Measurements from ENCODE around the gene CGNL1.

Gene CGNL1

GRCh38 chr15:57519806-57520205 lies 143.5 kb downstream of the CGNL1 start:
- DNase-seq, result no peak

DNA sequence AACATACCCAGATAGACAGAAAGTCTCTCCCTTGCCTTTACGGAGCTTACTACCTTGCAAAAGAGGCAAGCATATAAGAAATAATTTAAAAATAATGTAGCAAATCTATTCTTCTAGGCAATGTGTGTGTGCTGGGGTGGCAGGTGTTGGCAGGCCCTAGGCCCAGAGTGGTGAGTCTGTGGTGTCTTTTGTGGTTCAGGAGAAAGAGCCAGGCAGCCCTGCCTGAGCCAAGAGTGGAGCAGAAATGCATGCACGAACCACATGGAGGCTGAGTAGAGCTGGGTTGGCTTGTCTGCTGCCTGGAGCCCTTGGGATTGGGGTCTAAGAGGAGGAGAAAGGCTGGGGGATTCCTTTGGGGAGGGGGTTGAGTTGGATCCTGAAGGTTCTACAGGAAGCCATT lies 145.2 kb downstream of the CGNL1 start:
- DNase-seq, result no peak

GRCh38 chr15:57522148-57522547 lies 145.8 kb downstream of the CGNL1 start:
- DNase-seq, result peak in 1 of 58 donors; percentile 7

- DNase-seq, result no peak
These were observed 149.3 kb downstream of the CGNL1 start for GRCh38 chr15:57525581-57525980.

GRCh38 chr15:57526076-57526475 lies 149.8 kb downstream of the CGNL1 start:
- DNase-seq, result no peak

- DNase-seq, result no peak
These were observed 150.3 kb downstream of the CGNL1 start for GRCh38 chr15:57526615-57527014.

GRCh38 chr15:57527382-57528091 lies 151.2 kb downstream of the CGNL1 start:
- peak in 22 of 58 donors; percentile 5 to 76 (median 20) for DNase-seq

GRCh38 chr15:57528940-57529565 lies 152.7 kb downstream of the CGNL1 start:
- DNase-seq, result no peak

- no peak for DNase-seq
These were observed 153.4 kb downstream of the CGNL1 start for GRCh38 chr15:57529748-57530147.

- DNase-seq, result no peak
These were observed 156.6 kb downstream of the CGNL1 start for GRCh38 chr15:57532731-57533447.

DNA sequence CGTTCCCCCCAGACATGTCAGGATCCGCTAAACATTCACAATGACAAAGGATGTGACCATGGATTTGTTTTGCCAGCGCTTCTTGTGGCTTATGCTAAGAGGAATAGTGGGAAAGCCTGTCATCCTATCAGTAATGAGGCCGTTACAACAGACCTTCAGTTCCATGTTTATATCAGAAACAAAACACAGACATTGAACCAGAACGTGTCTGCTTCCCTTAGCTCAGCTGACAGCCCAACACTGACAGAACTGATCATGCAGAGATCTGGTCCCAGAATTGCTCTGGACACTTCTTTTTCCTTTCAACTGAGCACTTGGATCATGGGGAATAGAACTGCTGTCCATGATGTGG lies 157.1 kb downstream of the CGNL1 start:
- DNase-seq, result no peak

GRCh38 chr15:57534281-57534680 lies 158.0 kb downstream of the CGNL1 start:
- no peak for DNase-seq

GRCh38 chr15:57537072-57537471 lies 160.8 kb downstream of the CGNL1 start:
- peak in 45 of 58 donors; percentile 6 to 87 (median 51) for DNase-seq

GRCh38 chr15:57537488-57538264 lies 161.4 kb downstream of the CGNL1 start:
- no peak for DNase-seq

DNA sequence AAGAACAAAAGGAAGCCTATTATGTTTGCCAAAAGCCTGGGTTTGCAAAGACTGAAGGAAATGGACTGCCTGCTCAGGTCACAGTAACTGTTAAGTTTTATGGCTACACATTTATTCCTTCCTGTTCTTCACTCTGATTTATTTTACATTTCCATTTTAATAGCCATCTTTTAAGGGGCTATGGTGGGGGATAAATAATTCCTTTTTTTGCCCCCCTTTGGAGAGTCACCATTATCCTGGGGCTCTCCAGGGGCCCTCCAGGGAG lies 161.9 kb downstream of the CGNL1 start:
- no peak for DNase-seq

GRCh38 chr15:57538821-57539220 lies 162.5 kb downstream of the CGNL1 start:
- no peak for DNase-seq

- DNase-seq, result no peak
These were observed 163.9 kb downstream of the CGNL1 start for GRCh38 chr15:57540211-57540610.

DNA sequence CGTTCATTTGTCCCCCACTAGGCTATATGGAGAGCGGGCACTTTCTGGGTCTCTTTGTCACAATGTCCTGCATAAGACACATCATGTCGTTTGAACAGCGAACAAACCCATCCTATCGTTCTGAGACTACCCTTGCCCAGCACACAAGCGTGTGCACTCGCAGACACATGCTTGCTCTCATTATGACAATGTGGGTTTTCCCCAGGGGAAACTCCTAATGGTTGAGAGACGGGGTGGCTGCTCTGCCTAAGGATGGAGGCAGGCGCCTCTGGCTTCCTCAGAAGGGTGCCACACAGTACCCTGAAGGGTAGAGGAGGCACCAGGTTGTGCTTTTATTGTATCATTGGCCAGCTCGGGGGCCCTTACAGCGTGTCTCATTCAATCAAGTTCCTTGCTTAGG lies 164.4 kb downstream of the CGNL1 start:
- no peak for DNase-seq

- DNase-seq, result no peak
These were observed 165.0 kb downstream of the CGNL1 start for GRCh38 chr15:57541271-57541670.

GRCh38 chr15:57541805-57542504 lies 165.7 kb downstream of the CGNL1 start:
- DNase-seq, result peak in 48 of 58 donors; percentile 9 to 78 (median 38)

GRCh38 chr15:57542505-57542817 lies 166.2 kb downstream of the CGNL1 start:
- DNase-seq, result peak in 1 of 58 donors; percentile 38
